ENCODE measurements around the gene MRGPRF. TPM values are rescaled to one million over a fixed set of nuclear protein-coding genes. Genes with fewer than 3 reads are reported as not detected.

MRGPRF gene
- total RNA-seq, 1 experiment from 2014 or later = 0.76 TPM

DNA sequence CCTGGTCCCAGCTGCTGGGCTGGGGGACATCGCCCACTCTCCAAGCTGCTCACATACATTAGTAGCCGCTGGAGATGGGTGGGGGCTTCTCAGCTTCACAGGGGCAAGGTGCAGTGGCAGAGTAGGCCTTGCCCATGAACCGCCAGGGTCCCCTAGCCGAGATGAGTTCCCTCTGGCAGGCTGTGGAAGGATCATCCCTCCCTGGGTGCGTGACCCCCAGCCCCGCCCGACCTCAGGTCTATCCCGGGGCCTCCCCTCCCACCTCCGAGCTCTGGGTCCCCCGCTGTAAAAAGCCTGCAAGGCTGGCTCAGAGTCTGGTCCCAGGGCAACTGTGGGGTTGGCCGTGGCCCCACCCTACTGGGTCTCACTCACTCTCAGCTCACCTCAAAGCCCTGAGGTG lies 20.4 kb upstream of the MRGPRF start (continued):
- TF ChIP-seq CBX3 (IDR thresholded peaks at IDR 0.05; ENCODE audit: low read depth) = no peak
- no peak for TF ChIP-seq ELF1 (IDR thresholded peaks at IDR 0.05; ENCODE audit: borderline replicate concordance, low read depth)

DNA sequence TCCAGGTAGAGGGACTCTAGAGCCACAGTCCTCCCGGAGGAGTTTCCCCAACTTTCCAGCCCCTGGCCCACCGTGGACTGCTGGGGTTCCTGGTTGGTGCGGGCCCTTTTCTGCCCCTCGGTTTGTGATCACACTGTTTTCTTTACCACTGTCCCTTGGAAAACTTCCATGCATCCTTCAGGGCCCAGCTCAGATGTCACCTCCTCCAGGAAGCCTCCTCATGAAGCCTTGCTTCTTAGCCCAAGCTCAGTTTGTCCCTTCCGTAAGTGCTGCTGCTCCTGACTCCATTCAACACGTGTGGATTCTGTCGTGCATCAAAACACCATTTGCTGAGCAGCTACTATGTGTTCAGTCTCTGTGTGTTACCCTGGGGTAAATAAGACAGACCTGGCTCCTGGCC lies 19.8 kb upstream of the MRGPRF start:
- ATAC-seq = no peak
- Histone ChIP-seq H3K4me1 (ENCODE audit: control insufficient read depth in 1 of 2, insufficient read depth in 2 of 2, low read length in 2 of 2) (no peaks in the 10 kb centered on the region), H4K20me1 (ENCODE audit: insufficient read depth) (no peaks in the 10 kb centered on the region), H3K9ac (ENCODE audit: low read length) (no peak overlapping the region), H3K79me2 (ENCODE audit: insufficient read depth, low read length) (no peaks in the 10 kb centered on the region), H3K27me3 (ENCODE audit: insufficient read depth, low read length) (0 out of 2 replicates have a peak, but pooled peaks cover 2% of the 10 kb centered on the region), H3K9me2 (ENCODE audit: insufficient read depth) (no peaks in the 10 kb centered on the region), H3K4me2 (ENCODE audit: low read length) (no peak overlapping the region), H3K4me3 (replicated peaks in 1 of 2; ENCODE audit: low read depth in 1 of 2, low read length in 2 of 2) (no peak overlapping the region), H3K27ac (ENCODE audit: low read depth, low read length) (no peak overlapping the region), H3K9me3 (ENCODE audit: control insufficient read depth in 1 of 2, insufficient read depth in 1 of 2, low read depth in 1 of 2, low read length in 2 of 2) (no peaks in the 10 kb centered on the region), H2AFZ (ENCODE audit: low read depth, low read length, poor library complexity, severe bottlenecking) (no peak overlapping the region), H3K36me3 (ENCODE audit: control insufficient read depth in 1 of 2, insufficient read depth in 2 of 2, low read length in 2 of 2) (no peaks in the 10 kb centered on the region)
- intact Hi-C loops (cut with micrococcal nuclease) = no loop called here
- ChIA-PET CTCF (interaction anchor here (0.9 kb wide), 1 partner anchor 11 kb away, joined by 3 read pairs; no protein-coding TSS in a partner anchor), RAD21 (ENCODE audit: low non-redundant PET in 1 of 2, low total read pairs in 2 of 2, uncharacterized antibody in 2 of 2, unreplicated experiment in 2 of 2) (no interaction called here), POLR2A (no interaction called here)
- no TSS peak for BruUV-seq (replicated peaks)
- TF ChIP-seq TCF7L2 (IDR thresholded peaks at IDR 0.05; ENCODE audit: borderline replicate concordance, extremely low read depth, insufficient read depth, insufficient read length) (no peak), EZH2phosphoT487 (IDR thresholded peaks at IDR 0.05; ENCODE audit: borderline replicate concordance) (no peak), SIN3A (IDR thresholded peaks at IDR 0.05; ENCODE audit: low read depth) (no peak), ZNF274 (IDR thresholded peaks at IDR 0.05; ENCODE audit: low read depth, low read length) (no peak), FOSL1 (IDR thresholded peaks at IDR 0.05; ENCODE audit: low read depth) (no peak), SP1 (IDR thresholded peaks at IDR 0.05; ENCODE audit: low read depth) (no peak), EGR1 (IDR thresholded peaks at IDR 0.05; ENCODE audit: low read depth) (no peak), EZH2 (IDR thresholded peaks at IDR 0.05) (no peak), POLR2A (IDR thresholded peaks at IDR 0.05; ENCODE audit: borderline replicate concordance, extremely low read depth, insufficient read depth, insufficient read length) (no peak), CEBPB (IDR thresholded peaks at IDR 0.05; ENCODE audit: low read depth) (no peak), RAD21 (IDR thresholded peaks at IDR 0.05; ENCODE audit: low read depth) (no peak), YY1 (IDR thresholded peaks at IDR 0.05; ENCODE audit: extremely low read depth, insufficient replicate concordance, low read depth, low read length) (no peak), SRF (IDR thresholded peaks at IDR 0.05; ENCODE audit: low read depth) (no peak)
- TF ChIP-seq, protein P1, sequence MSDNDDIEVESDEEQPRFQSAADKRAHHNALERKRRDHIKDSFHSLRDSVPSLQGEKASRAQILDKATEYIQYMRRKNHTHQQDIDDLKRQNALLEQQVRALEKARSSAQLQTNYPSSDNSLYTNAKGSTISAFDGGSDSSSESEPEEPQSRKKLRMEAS (IDR thresholded peaks at IDR 0.05) = no peak
- TF ChIP-seq, protein P2, sequence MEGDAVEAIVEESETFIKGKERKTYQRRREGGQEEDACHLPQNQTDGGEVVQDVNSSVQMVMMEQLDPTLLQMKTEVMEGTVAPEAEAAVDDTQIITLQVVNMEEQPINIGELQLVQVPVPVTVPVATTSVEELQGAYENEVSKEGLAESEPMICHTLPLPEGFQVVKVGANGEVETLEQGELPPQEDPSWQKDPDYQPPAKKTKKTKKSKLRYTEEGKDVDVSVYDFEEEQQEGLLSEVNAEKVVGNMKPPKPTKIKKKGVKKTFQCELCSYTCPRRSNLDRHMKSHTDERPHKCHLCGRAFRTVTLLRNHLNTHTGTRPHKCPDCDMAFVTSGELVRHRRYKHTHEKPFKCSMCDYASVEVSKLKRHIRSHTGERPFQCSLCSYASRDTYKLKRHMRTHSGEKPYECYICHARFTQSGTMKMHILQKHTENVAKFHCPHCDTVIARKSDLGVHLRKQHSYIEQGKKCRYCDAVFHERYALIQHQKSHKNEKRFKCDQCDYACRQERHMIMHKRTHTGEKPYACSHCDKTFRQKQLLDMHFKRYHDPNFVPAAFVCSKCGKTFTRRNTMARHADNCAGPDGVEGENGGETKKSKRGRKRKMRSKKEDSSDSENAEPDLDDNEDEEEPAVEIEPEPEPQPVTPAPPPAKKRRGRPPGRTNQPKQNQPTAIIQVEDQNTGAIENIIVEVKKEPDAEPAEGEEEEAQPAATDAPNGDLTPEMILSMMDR (IDR thresholded peaks at IDR 0.05 in 2 of 3, conservative IDR thresholded peaks at IDR 0.05 in 1 of 3; ENCODE audit: borderline replicate concordance in 1 of 3, insufficient read depth in 1 of 3, low read depth in 2 of 3, low read length in 2 of 3) = no peak
- TF ChIP-seq, protein P3, sequence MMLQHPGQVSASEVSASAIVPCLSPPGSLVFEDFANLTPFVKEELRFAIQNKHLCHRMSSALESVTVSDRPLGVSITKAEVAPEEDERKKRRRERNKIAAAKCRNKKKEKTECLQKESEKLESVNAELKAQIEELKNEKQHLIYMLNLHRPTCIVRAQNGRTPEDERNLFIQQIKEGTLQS (IDR thresholded peaks at IDR 0.05) = no peak
- TF ChIP-seq, protein P4, sequence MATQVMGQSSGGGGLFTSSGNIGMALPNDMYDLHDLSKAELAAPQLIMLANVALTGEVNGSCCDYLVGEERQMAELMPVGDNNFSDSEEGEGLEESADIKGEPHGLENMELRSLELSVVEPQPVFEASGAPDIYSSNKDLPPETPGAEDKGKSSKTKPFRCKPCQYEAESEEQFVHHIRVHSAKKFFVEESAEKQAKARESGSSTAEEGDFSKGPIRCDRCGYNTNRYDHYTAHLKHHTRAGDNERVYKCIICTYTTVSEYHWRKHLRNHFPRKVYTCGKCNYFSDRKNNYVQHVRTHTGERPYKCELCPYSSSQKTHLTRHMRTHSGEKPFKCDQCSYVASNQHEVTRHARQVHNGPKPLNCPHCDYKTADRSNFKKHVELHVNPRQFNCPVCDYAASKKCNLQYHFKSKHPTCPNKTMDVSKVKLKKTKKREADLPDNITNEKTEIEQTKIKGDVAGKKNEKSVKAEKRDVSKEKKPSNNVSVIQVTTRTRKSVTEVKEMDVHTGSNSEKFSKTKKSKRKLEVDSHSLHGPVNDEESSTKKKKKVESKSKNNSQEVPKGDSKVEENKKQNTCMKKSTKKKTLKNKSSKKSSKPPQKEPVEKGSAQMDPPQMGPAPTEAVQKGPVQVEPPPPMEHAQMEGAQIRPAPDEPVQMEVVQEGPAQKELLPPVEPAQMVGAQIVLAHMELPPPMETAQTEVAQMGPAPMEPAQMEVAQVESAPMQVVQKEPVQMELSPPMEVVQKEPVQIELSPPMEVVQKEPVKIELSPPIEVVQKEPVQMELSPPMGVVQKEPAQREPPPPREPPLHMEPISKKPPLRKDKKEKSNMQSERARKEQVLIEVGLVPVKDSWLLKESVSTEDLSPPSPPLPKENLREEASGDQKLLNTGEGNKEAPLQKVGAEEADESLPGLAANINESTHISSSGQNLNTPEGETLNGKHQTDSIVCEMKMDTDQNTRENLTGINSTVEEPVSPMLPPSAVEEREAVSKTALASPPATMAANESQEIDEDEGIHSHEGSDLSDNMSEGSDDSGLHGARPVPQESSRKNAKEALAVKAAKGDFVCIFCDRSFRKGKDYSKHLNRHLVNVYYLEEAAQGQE (IDR thresholded peaks at IDR 0.05; ENCODE audit: low read depth) = no peak
- no peak for DNase-seq (ENCODE audit: low read depth, low spot score)
